GM12878 (cell line): ENCODE measurements around the gene SIK2. TPM values are rescaled to one million over a fixed set of nuclear protein-coding genes. Genes with fewer than 3 reads are reported as not detected.

Source experiments
- ATAC-seq: fragments of 200-7000 bp; cut with Tn5 transposase; 3 replicates; pipeline ENCODE4 v1.9.1; 2020; ENCODE audit warnings: mild to moderate bottlenecking, moderate library complexity
- BruUV-seq: library from RNA; stranded (reverse); fragments of 400-500 nt; replicated peaks from 2 replicates; lab custom pipeline; 2021; lab: Mats Ljungman, UMichigan
- CTCF ChIA-PET: fragments of 300-600 bp; sonication (Branson Sonifier 250); formaldehyde crosslinking; extraction: SDS; loops from one replicate; lab custom pipeline; 2021; ENCODE audit warnings: inconsistent platforms; lab: Yijun Ruan, JAX
- POLR2A ChIA-PET: fragments of 350-600 bp; formaldehyde crosslinking; extraction: SDS; loops from one replicate; lab custom pipeline; 2021; ENCODE audit warnings: inconsistent platforms; lab: Charles Lee
- RAD21 ChIA-PET: fragments of 300-600 bp; sonication (Branson Sonifier 250); formaldehyde crosslinking; loops from one replicate; lab custom pipeline; 2023; ENCODE audit warnings: antibody characterized with exemption; ENCODE audit not compliant: unreplicated experiment; lab: Charles Lee
- SMC1A ChIA-PET: fragments of 300-600 bp; sonication (Branson Sonifier 250); formaldehyde crosslinking; loops from one replicate; lab custom pipeline; 2023; ENCODE audit not compliant: unreplicated experiment, uncharacterized antibody; lab: Charles Lee
- DNase-seq: peaks from one replicate; pipeline ENCODE4 v3.0.0-alpha.2; 2011; ENCODE audit warnings: low read depth, low spot score
- FAIRE-seq: peaks from 3 replicates; lab custom pipeline; 2011; peaks lifted over from hg19 to GRCh38; lab: Jason Lieb, UNC
- H2AFZ ChIP-seq: 2 replicates; pipeline ENCODE4 v1.6.0; 2011; ENCODE audit warnings: low read depth, low read length, control low read depth; ENCODE audit not compliant: control insufficient read depth
- H3K27ac ChIP-seq: 2 replicates; pipeline ENCODE4 v1.5.1; 2011; ENCODE audit warnings: control low read depth; ENCODE audit not compliant: control insufficient read depth, insufficient read depth
- H3K27me3 ChIP-seq, 2 experiments: replicated peaks in 1 of 2; 2 replicates each; pipeline versions ENCODE4 v1.6.0 to v1.6.1; 2011; ENCODE audit warnings: low read length in 1 of 2; ENCODE audit not compliant: control insufficient read depth in 2 of 2, insufficient read depth in 2 of 2
- H3K36me3 ChIP-seq, 2 experiments: 2 replicates each; pipeline ENCODE4 v1.5.1; 2011; ENCODE audit warnings: low read length in 1 of 2; ENCODE audit not compliant: control insufficient read depth in 2 of 2, insufficient read depth in 2 of 2
- H3K4me1 ChIP-seq: 2 replicates; pipeline ENCODE4 v1.6.1; 2011; ENCODE audit warnings: mild to moderate bottlenecking, low read length, moderate library complexity, mixed read lengths; ENCODE audit not compliant: control insufficient read depth, insufficient read depth
- H3K4me2 ChIP-seq: 2 replicates; pipeline ENCODE4 v1.6.0; 2011; ENCODE audit warnings: control low read depth; ENCODE audit not compliant: control insufficient read depth, insufficient read depth
- H3K4me3 ChIP-seq: fragments of 200-600 bp; sonication (generic); 2 replicates; pipeline ENCODE4 v1.5.1; 2016
- H3K79me2 ChIP-seq: 2 replicates; pipeline ENCODE4 v1.6.0; 2011; ENCODE audit warnings: low read length; ENCODE audit not compliant: control insufficient read depth, insufficient read depth
- H3K9ac ChIP-seq: 2 replicates; pipeline ENCODE4 v1.8.0; 2011; ENCODE audit warnings: low read length, control low read depth, mixed read lengths; ENCODE audit not compliant: control insufficient read depth, insufficient read depth
- H3K9me3 ChIP-seq: replicated peaks from 3 replicates; pipeline ENCODE4 v1.5.1; 2011; ENCODE audit warnings: mild to moderate bottlenecking, low read length; ENCODE audit not compliant: control insufficient read depth, insufficient read depth
- H4K20me1 ChIP-seq: 2 replicates; pipeline ENCODE4 v1.6.0; 2011; ENCODE audit not compliant: control insufficient read depth, insufficient read depth
- ELK1 ChIP-seq: IDR thresholded peaks from 2 replicates; pipeline ENCODE4 v1.6.1; 2012; ENCODE audit warnings: low read depth, low read length, improper control_type of control experiment
- NFYA ChIP-seq: IDR thresholded peaks from 2 replicates; pipeline ENCODE4 v1.6.1; 2011; ENCODE audit warnings: low read depth, mild to moderate bottlenecking, low read length, improper control_type of control experiment, borderline replicate concordance
- POLR2AphosphoS5 ChIP-seq: IDR thresholded peaks from 2 replicates; pipeline ENCODE4 v1.6.1; 2011; ENCODE audit warnings: mild to moderate bottlenecking, low read length, inconsistent platforms
- SKIL ChIP-seq: fragments of 450-650 bp; IDR thresholded peaks from 2 replicates; pipeline ENCODE4 v1.6.1; 2017; ENCODE audit warnings: mild to moderate bottlenecking, low read depth, inconsistent platforms; ENCODE audit not compliant: poor library complexity, severe bottlenecking
- SMARCA5 ChIP-seq: fragments of 450-650 bp; IDR thresholded peaks from 2 replicates; pipeline ENCODE4 v1.6.1; 2017; ENCODE audit warnings: mild to moderate bottlenecking
- SP1 ChIP-seq: IDR thresholded peaks from one replicate; pipeline ENCODE4 v1.6.1; 2011; ENCODE audit warnings: low read depth, low read length
- SRF ChIP-seq, 2 experiments: IDR thresholded peaks; 2 replicates each; pipeline ENCODE4 v1.6.1; 2011; ENCODE audit warnings: low read depth in 2 of 2, low read length in 2 of 2, mild to moderate bottlenecking in 1 of 2, moderate library complexity in 1 of 2
- ZBTB33 ChIP-seq: fragments of 450-650 bp; IDR thresholded peaks from 2 replicates; pipeline ENCODE4 v1.6.1; 2017; ENCODE audit warnings: mild to moderate bottlenecking
- WGBS: methylation state at CpG from one replicate; pipeline ENCODE4 v1.1.6; 2016; ENCODE audit warnings: low lambda C conversion rate; ENCODE audit not compliant: insufficient replicate concordance, insufficient coverage; ENCODE audit errors: missing lambda C conversion rate; 5-methylcytosine and 5-hydroxymethylcytosine counted together
- in situ Hi-C: fragments of 300-500 bp; cut with MboI; formaldehyde crosslinking; loops from 9 replicates; pipeline ENCODE4 v1.14.3; 2018; ENCODE audit warnings: mixed read lengths
- intact Hi-C: fragments of 100-400 bp; cut with micrococcal nuclease; formaldehyde crosslinking; loops from one replicate; pipeline ENCODE4 v1.14.2; 2022; ENCODE audit not compliant: unreplicated experiment
- polyA plus RNA-seq, 11 experiments: library from polyadenylated mRNA; depleted of rRNA in 4 of 11; unstranded in 6 of 11; stranded (reverse) in 5 of 11; fragments of >200 nt; fragmentation: Nextera tagmentation in 4 of 11; fragmentation: Illumina TruSeq in 1 of 11; extraction: Ambion mirVana in 4 of 11; extraction: Trizol in 1 of 11; gene quantifications; 1 replicate in 1 of 11; 2 replicates in 10 of 11; pipeline versions ENCODE4 v1.2.1 to v1.2.3, GENCODE V29; 2011 to 2016; ENCODE audit warnings: inconsistent platforms in 2 of 11, missing spikeins in 2 of 11, low read depth in 1 of 11
- total RNA-seq, 4 experiments: library from RNA; depleted of rRNA in 3 of 4; stranded (reverse); fragments of >200 nt in 3 of 4; fragmentation: Illumina TruSeq in 1 of 4; extraction: Trizol in 1 of 4; gene quantifications; 2 replicates each; pipeline versions ENCODE4 v1.2.1 to v1.2.3, GENCODE V29; 2013 to 2021

SIK2 gene
- total and polyA plus RNA-seq, 10 of the 15 experiments (the other 5 are each of a cell fraction or from before 2014, with no cell fraction given), result 0.97 to 14.2 (median 4.5) TPM

GRCh38 chr11:111736181-111736590 is 133.9 kb downstream of the SIK2 start:
- RAD21 ChIA-PET, result interaction anchor here (1.2 kb wide), 1 partner anchor 132 kb away, joined by 4 read pairs; no protein-coding TSS in a partner anchor

More at GRCh38 chr11:111736181-111736590, 133.9 kb downstream of the SIK2 start:
- no peak for FAIRE-seq
- H2AFZ ChIP-seq, result no peak overlapping the region
- no peak overlapping the region for H3K27ac ChIP-seq
- DNase-seq, result no peak
- peaks cover 5% of the 10 kb centered on the region; the same call in 1 of the 2 replicates for H3K4me1 ChIP-seq
- BruUV-seq, result no TSS peak
- ChIA-PET SMC1A (no interaction called here), CTCF (interaction anchor here (0.5 kb wide), 1 partner anchor 93 kb away, joined by 3 read pairs; no protein-coding TSS in a partner anchor), POLR2A (no interaction called here)
- no peaks in the 10 kb centered on the region for H3K9me3 ChIP-seq
- ATAC-seq, result no peak
- no peaks in the 10 kb centered on the region; the same call in 1 of the 2 replicates for H4K20me1 ChIP-seq
- no peak overlapping the region for H3K4me2 ChIP-seq
- WGBS, result 95% methylated on average over 11 of the region's 11 CpGs
- intact Hi-C loops (no loop called here), in situ Hi-C loops (no loop called here)
- H3K79me2 ChIP-seq, result no peaks in the 10 kb centered on the region
- H3K9ac ChIP-seq, result no peak overlapping the region
- H3K27me3 ChIP-seq, result no peaks in the 10 kb centered on the region
- H3K4me3 ChIP-seq, result no peak overlapping the region
- peaks cover 6 to 19% of the 10 kb centered on the region in 2 experiments for H3K36me3 ChIP-seq
- no peak for TF ChIP-seq SKIL
- TF ChIP-seq SMARCA5, result no peak
- no peak for TF ChIP-seq NFYA
- 0 out of 2 replicates have a peak, but pooled peaks have one; percentile 33 for TF ChIP-seq POLR2AphosphoS5
- TF ChIP-seq ELK1, result no peak
- no peak for TF ChIP-seq SRF (IDR thresholded peaks at IDR 0.05; ENCODE audit: low read depth in 2 of 2, low read length in 2 of 2)
- no peak for TF ChIP-seq ZBTB33
- TF ChIP-seq SP1, result no peak
